HG03095 (cell line): Measurements from ENCODE around the gene RPL31.

Source experiments
- ATAC-seq: cut with Tn5 transposase; IDR thresholded peaks from one replicate; pipeline ENCODE4 v1.9.1; 2021; ENCODE audit warnings: moderate library complexity; ENCODE audit not compliant: unreplicated experiment

RPL31 gene

GRCh38 chr2:101001691-101002561 is at the start of gene RPL31:
TSS of gene RPL31 (plus strand) at chr2:101002289. CDS start at chr2:101002702, 413 bp downstream.
- peak; percentile 99 for ATAC-seq

GRCh38 chr2:100952512-100952911 is 49.6 kb upstream of the RPL31 start:
- ATAC-seq: no peak

GRCh38 chr2:100953406-100954043 is 48.6 kb upstream of the RPL31 start:
- ATAC-seq: no peak

GRCh38 chr2:100954044-100954420 is 48.1 kb upstream of the RPL31 start:
- ATAC-seq: no peak

- ATAC-seq: no peak
Measured at GRCh38 chr2:100955226-100955625, 46.9 kb upstream of the RPL31 start.

GRCh38 chr2:100956081-100956480 is 46.0 kb upstream of the RPL31 start:
- no peak for ATAC-seq

GRCh38 chr2:100957996-100958653 is 44.0 kb upstream of the RPL31 start:
- no peak for ATAC-seq

GRCh38 chr2:100959225-100959880 is 42.7 kb upstream of the RPL31 start:
- no peak for ATAC-seq

GRCh38 chr2:100960688-100961087 is 41.4 kb upstream of the RPL31 start:
- ATAC-seq: no peak

GRCh38 chr2:100962366-100963025 is 39.6 kb upstream of the RPL31 start:
- no peak for ATAC-seq

GRCh38 chr2:100963026-100963375 is 39.1 kb upstream of the RPL31 start:
- no peak for ATAC-seq

GRCh38 chr2:100964222-100964621 is 37.9 kb upstream of the RPL31 start:
- no peak for ATAC-seq

GRCh38 chr2:100964681-100965169 is 37.4 kb upstream of the RPL31 start:
- ATAC-seq: no peak

- no peak for ATAC-seq
Measured at GRCh38 chr2:100965596-100965995, 36.5 kb upstream of the RPL31 start.

GRCh38 chr2:100967716-100968115 is 34.4 kb upstream of the RPL31 start:
- ATAC-seq: no peak

GRCh38 chr2:100968146-100969145 is 33.6 kb upstream of the RPL31 start:
- no peak for ATAC-seq

- ATAC-seq: no peak
Measured at GRCh38 chr2:100969998-100970397, 32.1 kb upstream of the RPL31 start.

- ATAC-seq: no peak
Measured at GRCh38 chr2:100971221-100971620, 30.9 kb upstream of the RPL31 start.

GRCh38 chr2:100972452-100972851 is 29.6 kb upstream of the RPL31 start:
- ATAC-seq: no peak
